Endometrial microvascular endothelial cells (primary cell): ENCODE data around the gene BTBD7. TPM values are rescaled to one million over a fixed set of nuclear protein-coding genes. Genes with fewer than 3 reads are reported as not detected.

ENCODE experiments used
- in situ Hi-C: cut with HindIII; loops from 2 replicates; pipeline ENCODE4 v1.10.0; 2017; ENCODE audit warnings: low sequenced_read_pairs, low pct_unique_long_range_greater_than_20kb; ENCODE audit errors: inconsistent ontology term
- total RNA-seq: library from RNA; depleted of rRNA; stranded (reverse); fragments of >200 nt; gene quantifications from one replicate; pipeline ENCODE4 v1.2.3, GENCODE V29; 2015; ENCODE audit errors: inconsistent ontology term

Gene BTBD7
- total RNA-seq, 1 donor from 2014 or later: 18.1 TPM

DNA sequence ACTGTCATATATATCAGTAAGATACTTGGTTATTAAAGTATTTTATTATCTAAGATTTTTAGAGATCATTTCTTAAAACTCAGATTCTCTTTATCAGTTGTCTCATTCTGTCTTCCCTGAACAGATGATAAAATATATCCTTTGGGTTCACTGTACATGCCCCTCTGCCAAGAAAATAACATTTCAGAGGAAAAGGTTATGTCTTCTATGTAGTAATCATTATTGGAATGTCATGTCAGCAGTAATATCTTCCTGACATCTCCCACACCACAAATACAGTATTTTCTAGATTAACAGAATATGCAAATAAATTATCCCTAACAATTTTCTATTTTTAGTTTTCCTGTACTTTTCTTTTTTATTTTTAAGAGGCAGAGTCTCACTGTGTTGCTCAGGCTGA, 26.0 kb downstream of the BTBD7 start:
- in situ Hi-C loops: no loop called here

DNA sequence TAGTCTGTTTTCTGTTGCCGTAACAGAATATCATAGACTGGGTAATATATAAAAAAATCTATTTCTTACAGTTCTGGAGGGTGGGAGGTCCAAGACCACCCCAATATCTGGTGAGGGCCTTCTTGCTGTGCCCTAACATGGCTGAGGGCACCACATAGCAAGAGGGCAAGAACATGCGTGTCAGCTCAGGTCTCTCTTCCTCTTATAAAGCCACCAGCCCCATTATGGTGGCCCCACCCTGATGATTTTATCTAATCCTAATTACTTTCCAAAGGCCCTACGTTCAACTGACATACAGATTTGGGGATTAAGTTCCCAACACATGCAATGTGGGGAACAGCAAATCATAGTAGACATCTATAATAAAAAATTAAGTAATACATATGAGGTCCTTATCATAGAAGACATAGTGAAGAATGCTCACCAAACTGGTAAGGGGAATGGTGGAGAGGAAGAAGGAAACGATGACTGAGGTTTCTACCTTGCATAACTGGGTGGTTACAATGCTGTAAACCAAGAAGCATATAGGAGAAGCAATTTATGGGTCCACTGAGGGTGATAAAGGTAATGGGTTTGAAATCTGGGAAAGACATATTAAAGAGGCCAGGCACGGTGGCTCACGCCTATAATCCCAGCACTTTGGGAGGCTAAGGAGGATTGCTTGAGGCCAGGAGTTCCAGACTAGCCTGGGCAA, 27.0 kb downstream of the BTBD7 start:
- in situ Hi-C loops: no loop called here

DNA sequence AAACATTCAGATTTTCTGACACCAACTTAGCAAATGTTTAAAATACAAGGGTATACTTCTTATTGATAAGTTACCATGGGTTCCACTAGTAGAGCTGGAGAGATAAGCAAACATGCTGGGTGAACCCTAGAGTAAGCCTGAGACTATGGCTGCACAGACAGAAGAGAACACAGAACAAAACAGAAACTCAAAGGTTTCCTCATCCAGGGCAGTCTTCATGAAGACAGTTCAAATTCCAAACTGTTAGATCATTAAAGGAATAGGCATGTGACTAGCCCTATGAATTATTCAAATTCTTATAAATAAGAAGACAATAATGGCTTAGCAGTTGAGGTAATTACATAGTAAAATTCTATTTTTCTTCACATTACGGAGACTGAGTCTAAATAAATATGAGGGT, 28.1 kb downstream of the BTBD7 start:
- in situ Hi-C loops: no loop called here

DNA sequence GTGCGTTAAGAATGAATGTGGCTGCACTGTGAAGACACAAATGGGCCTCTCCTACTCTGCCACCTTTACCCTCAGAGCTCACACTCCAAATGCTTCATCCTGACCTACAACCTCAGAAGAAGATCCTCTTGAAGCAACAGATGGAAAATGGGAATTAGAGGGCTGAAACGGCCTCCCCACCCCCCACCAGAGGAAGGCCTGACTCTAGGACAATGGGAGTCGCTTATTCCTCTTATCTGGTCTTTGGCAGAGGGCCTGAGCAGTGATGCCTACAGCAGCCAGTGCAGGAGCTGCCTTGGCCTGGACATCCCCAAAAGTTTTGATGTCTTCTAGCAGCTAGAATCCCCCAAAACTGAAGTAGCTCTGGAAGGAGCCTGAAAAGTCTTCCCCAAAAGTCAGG, 29.2 kb downstream of the BTBD7 start:
- in situ Hi-C loops: no loop called here

DNA sequence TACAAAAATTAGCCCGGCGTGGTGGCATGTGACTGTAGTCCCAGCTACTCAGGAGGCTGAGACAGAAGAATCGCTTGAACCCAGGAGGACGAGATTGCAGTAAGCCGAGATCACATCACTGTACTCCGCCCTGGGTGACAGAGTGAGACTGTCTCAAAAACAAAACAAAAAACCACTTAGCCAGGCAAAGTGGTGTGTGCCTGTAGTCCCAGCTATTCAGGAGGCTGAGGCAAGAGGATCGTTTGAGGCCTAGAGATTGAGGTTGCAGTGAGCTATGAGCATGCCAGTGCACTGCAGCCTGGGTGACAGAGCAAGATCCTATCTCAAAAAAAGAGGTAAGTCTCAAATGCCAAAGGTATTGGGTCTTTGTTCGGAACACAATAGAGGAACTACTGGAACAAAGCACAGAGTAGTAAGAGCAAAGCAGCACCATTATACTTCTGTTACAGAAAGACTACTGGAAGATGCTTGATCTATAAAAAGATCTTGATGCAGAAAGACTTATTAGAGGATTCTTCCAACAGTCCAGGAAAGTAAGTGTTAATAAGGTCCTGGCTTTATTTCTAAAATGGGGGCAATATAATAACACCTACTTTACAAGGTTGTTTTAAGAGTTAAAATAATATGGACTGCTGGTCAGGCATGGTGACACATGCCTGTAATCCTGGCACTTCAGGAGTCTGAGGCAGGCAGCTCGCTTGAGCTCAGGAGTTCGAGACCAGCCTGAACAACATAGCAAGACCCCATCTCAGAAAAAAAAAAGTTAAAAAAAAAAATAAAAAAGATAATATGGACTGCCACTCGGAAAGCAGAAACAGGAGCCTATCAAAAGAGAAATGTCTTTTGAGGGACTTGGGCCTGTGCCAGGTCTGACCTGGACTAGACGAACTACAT, 29.9 kb downstream of the BTBD7 start:
- in situ Hi-C loops: no loop called here

DNA sequence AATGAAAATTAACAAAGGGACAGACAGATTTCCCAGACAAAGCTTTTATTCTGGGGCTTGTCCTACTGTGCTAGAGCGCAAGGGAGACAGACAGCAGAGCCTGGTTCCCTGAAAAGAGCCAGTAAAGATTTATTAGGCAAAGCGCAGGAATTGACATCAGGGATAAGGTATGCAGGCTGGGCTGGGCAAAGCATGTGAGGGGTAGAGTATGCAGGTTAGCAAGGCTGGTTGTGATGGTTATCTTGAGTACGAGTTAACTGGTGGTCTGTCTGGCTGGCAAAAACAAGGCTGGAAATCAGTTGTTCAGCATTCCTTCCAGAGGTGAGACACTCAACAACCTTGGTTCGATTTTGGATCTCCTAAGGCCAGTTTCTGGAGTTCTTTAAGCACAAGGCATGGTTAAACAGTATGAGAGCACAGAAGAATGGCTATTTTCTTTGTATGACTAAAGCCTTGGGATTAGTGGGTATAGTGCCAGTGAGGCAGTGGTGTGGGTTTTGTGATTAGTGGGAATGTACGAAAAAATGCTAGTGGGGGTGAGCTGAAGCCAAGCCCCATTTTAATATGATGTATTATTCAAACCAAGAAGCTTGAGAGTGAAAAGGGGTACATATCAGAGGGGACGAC, 30.9 kb downstream of the BTBD7 start:
- in situ Hi-C loops: no loop called here

DNA sequence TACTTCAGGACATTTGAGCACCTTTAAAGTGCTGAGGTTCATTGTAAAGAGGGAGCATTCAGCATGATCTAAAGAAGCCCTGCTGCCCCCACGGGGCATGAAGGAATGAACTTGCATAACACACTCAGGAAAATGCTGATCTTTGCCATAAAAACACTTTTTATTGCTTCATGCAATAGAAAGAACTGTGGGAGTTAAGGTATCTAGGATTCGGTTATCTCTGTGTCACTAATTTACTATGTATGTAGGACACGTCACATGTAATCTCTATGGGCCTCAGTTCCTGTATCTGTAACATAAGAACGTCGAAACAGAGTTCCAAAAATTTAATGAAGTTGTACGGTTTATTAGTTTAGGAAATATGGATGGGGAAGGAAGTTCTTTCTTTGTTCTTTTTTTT, 33.0 kb downstream of the BTBD7 start:
- in situ Hi-C loops: no loop called here

DNA sequence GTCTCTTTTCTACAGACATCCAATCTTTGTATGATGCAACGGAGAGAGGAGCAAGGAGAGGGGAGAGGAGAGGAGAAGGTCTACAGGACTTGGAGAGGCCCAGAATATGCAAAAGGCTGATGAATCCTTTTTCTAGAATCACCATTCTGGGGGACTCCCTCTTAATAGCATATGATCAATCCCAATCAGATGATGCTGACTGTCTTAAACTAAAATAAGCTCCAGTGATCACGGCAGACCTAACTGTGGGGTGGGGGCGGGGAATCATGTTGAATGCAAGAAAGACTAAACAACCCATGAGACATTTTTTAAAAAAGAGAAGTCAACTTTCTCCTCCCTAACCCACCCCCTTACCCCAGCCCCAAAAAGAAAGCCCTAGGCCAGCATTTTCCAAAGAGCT, 33.4 kb downstream of the BTBD7 start:
- in situ Hi-C loops: no loop called here

DNA sequence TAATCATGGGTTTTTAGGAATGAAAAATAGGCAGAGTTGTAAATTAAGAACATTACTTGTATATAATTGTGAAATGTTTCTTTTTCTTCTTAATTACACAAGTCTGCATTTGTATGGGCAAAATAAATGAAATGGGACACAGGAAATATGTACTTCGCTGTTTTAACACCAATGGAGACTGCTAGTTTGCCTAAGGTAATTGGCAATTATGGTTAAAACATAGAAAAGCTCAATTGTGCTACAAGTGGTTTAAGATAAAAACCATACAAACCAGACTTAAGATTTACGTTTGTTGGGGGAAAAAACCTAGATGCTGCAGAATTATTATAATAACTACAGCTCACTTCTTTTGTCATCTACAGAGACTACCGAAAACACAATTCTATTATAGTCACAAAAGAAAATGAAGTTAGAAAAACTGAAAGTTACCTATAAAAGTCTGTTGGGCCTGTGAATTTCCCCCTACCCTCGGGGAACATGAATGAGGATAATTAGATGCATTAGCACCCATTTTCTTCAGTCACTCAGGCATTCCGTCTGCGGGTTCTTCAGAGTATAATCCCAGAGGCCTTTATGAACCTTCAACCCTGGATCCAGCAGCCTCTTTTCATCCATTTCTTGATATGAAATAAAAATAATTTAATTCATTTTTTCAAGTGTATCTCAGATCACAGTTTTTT, 37.2 kb downstream of the BTBD7 start:
- in situ Hi-C loops: no loop called here

DNA sequence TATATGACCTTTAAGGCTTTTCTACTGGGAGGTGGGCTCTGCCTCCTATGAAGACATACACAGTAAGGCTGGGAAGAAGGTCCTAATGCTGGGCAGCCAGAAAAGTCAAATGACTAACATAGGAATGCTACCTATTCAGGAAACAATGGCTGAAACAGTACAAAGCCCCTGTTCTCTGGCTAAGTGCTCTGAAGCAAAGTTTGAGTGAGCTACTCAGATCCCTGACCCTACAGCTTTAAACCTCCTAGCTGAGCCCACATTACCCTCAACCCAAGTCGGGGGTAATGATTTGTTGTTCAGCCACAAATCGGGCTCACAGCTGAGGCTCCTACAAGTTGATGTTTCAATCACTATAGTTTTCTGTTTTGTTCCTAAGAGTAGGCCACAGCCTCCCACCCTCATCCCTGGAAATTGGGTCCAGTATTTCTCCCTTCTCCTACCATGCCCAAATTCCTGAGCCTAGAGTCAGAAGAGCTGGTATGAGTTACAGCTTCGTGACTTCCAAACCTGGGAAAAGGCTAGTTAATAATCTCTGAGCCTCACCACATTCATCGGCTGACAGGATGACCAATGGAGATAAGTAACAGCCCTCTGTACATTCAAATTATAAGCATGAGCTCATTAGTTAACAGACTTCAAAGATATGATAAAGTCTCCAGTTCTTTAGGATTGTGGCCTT, 46.5 kb downstream of the BTBD7 start:
- in situ Hi-C loops: no loop called here

DNA sequence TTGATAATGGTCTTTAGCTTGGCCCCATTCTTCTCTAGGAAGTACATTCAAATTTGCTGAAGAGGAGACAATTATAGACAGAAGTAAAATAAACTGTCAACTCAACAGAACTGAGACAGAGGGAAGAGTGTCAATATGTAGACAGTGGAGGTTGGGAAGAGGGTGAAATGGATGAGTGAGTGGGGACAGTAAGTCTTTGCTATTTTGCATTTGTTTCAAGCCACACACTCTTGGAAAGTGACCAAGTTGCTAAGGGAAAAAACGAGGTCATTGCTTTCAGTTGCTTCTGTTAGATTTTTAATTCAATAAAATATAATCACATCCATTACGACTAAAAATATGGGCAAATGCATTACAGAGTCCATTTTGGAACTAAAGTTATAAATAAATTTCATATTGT, 47.8 kb downstream of the BTBD7 start:
- in situ Hi-C loops: no loop called here

DNA sequence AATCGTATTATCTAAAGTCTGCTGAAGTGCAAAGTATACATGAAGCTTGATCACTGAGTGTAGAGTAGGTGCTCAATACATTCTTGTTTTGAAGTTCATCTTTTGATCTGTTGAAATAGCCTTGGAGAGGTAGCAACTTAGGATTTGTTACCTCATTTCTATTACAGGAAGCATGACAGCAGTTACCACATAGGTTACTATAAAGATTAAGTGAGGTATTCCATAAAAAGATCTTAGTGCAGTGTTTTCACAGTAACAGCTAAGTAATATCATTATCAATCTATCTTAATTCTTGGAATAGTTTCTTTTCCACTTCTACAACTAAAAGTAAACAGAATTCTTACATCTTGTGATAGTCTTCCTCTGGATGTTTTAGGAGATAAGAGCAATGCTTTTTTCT, 50.9 kb downstream of the BTBD7 start:
- in situ Hi-C loops: no loop called here

DNA sequence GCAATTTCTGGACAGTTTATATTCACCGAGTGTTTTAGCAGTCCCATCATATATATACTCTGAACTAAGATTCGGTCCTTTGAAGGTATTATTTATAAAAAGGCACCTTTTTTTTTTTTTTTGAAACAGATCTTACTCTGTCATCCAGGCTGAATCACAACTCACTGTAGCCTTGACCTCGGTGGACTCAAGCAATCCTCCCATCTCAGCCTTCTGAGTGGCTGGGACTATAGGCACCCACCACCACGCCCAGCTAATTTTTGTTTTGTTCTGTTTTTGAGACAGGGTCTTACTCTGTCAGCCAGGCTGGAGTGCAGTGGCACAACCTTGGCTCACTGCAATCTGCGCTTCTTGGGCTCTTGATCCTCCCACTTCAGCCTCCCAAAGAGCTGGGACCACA, 52.1 kb downstream of the BTBD7 start:
- in situ Hi-C loops: no loop called here

DNA sequence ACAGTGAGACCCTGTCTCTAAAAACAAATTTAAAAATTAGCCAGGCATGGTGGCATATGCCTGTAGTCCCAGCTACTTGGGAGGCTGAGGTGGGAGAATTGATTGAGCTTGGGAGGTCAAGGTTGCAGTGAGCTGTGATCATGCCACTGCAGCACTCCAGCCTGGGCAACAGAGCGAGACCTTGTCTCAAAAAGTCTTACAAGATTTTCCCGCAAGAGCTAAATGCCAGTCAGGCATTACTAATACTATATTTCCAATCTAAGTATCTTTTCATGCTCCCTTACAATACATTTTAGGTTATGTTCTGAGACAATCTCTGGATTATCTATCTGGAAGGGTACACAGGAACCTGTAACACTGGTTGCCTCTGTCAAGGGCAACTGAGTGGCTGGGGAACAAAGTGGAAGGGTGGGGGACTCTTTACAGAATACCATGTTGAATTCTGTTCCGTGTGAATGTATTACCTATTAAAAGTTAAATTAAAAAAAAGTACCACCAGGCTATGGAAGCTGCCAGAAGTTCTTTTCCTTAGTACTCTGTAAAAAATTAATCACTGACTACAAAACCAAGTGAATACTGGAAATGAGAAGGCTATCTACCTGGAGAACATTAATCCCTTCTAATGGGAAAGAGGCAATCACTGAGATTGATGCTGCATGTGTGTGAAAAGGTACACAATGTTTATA, 56.7 kb downstream of the BTBD7 start:
- in situ Hi-C loops: no loop called here

DNA sequence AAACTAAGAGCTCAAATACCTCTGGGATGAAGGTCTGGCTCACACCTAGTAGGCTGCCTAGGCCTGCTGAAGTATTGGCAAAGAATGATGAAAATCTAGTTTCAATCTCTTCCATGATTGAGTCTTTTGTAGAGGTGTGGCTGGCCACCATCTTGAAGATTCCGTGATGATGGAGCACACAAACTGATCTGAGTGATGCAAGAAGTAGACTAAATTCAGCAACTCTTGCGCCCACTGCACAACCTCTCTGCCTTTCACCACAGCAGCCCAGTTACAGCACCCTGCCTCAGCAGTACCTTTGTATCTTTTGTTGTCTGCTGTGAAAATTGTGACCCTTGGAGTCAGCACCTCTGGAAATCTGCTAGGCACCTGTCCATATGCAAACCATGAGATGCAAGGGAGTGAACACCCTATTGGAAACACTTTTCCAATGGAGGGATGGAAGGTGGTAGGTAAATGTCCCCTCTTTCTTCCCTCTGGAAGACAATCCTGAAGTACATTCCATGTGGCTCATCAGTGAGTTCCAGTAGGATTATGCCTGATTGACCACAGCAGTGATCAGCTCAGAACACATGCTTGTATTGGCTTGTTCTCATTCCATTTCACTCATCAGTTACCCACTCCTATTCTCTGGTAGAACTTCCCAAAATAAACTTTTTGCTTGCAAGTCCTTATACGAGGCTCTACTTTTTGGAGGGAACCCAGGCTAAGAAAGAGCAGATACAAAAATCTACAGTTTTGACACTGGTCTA, 58.6 kb downstream of the BTBD7 start:
- in situ Hi-C loops: no loop called here

DNA sequence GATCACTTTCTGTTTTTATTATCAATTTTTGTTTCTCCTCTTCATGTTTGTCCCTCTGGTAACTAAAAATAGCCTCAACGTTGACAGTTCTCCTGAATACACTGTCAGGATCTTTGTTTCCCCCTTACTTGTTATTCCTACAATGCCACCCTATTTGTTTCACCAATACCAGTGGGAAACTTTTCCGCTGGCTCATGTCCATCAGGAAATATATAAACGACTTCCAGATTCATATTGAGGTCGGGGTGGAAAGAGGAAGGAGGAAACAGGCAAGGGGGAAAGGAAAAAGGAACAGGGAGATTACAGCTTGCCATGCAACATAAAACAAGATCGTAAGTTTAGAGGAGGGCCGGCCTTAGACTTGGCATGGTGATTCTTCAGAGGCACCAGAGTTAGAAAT, 61.7 kb downstream of the BTBD7 start:
- in situ Hi-C loops: no loop called here

DNA sequence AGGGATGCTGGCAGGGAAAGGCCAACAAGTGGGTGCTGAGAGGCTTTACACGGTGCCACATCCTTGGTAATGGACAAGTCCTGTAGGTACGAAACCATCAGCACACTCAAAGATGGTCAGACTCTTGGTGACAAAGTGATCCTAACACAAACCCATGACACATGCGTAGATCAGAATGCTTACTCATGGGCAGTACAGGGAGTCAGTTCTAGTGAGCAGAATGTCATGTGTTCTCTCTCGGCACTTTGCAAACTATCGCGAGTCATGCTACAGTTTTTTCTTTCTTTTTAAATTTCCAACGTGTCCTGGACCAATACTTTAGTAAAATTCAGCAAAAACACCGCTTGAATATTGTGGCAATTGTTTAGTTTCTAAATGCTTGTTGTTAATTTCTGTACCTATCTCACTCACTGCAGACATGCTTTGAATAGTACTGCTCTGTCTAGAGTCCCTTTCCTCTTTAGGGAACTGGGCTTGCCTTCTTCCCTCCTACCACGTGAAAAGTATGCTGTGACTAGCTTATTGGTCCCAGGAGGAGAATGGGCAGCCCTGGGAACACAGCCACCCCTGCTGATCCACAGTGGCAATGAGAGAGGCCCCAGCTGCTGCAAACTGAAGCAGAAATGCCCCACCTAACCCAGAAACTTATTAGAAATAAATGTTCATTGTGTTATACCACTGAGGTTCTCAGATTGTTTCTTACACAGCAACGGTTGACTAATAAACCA, 63.3 kb downstream of the BTBD7 start:
- in situ Hi-C loops: no loop called here
